Breast epithelium (tissue), 4 donors: Measurements from ENCODE around the gene KLRC4. TPM values are rescaled to one million over a fixed set of nuclear protein-coding genes. Genes with fewer than 3 reads are reported as not detected.
"Not testable (repeated sequence)": the region's sequence is repeated elsewhere in the genome, so short reads cannot be mapped to it uniquely, and the experiment has no call there.

Experiments used
- DNase-seq, 2 donors: peaks; one replicate each; pipeline ENCODE4 v3.0.0-alpha.2; 2019; ENCODE audit warnings: low spot score in 2 of 2
- H3K27ac ChIP-seq, 2 donors: fragments of 200-600 bp; sonication (generic) in 1 of 2; one replicate each; pipeline ENCODE4 v1.5.1; 2016 to 2019; ENCODE audit warnings: mild to moderate bottlenecking in 1 of 2
- H3K27me3 ChIP-seq, 2 donors: fragments of 200-600 bp; sonication (generic) in 1 of 2; one replicate each; pipeline versions ENCODE4 v1.5.1 to v1.6.0; 2017 to 2019; ENCODE audit warnings: control low read depth in 1 of 2, mild to moderate bottlenecking in 1 of 2
- H3K36me3 ChIP-seq: fragments of 200-600 bp; one replicate; pipeline ENCODE4 v1.5.1; 2019
- H3K4me1 ChIP-seq, 2 donors: fragments of 200-600 bp; sonication (generic); one replicate each; pipeline ENCODE4 v1.5.1; 2016 to 2019; ENCODE audit warnings: control low read depth in 1 of 2
- H3K4me3 ChIP-seq, 3 donors: fragments of 200-600 bp; sonication (generic); 1 replicate in 2 of 3; 2 replicates in 1 of 3; pipeline ENCODE4 v1.5.1; 2016 to 2019; ENCODE audit warnings: mild to moderate bottlenecking in 3 of 3, moderate library complexity in 2 of 3
- H3K9me3 ChIP-seq, 2 donors: fragments of 200-600 bp; sonication (generic) in 1 of 2; one replicate each; pipeline ENCODE4 v1.5.1; 2016 to 2019; ENCODE audit warnings: control low read depth in 1 of 2
- POLR2A ChIP-seq: fragments of 450-650 bp; IDR thresholded peaks from one replicate; pipeline ENCODE4 v1.6.1; 2016; ENCODE audit warnings: antibody characterized with exemption, mild to moderate bottlenecking, moderate library complexity
- POLR2AphosphoS5 ChIP-seq, 3 donors: sonication (generic); formaldehyde crosslinking; IDR thresholded peaks; one replicate each; pipeline ENCODE4 v1.6.1; 2017; ENCODE audit warnings: antibody characterized with exemption in 3 of 3
- intact Hi-C: fragments of 100-400 bp; cut with DNase I; formaldehyde crosslinking; loops from one replicate; pipeline ENCODE4 v1.15.1; 2023; ENCODE audit warnings: low total_unique reads
- total RNA-seq, 3 donors: library from RNA; depleted of rRNA; stranded (reverse); fragments of >200 nt; gene quantifications; one replicate each; pipeline ENCODE4 v1.1.0, GENCODE V29; 2016
- TF ChIP-seq, protein P1 (sequence below), 3 donors: fragments of 450-650 bp; IDR thresholded peaks; one replicate each; pipeline ENCODE4 v1.5.1; 2016 to 2017; ENCODE audit warnings: antibody characterized with exemption in 3 of 3, mild to moderate bottlenecking in 3 of 3, moderate library complexity in 3 of 3

The KLRC4 gene
- total RNA-seq, 3 donors from 2014 or later: 0.66 to 1.5 TPM; not detected in 1

DNA sequence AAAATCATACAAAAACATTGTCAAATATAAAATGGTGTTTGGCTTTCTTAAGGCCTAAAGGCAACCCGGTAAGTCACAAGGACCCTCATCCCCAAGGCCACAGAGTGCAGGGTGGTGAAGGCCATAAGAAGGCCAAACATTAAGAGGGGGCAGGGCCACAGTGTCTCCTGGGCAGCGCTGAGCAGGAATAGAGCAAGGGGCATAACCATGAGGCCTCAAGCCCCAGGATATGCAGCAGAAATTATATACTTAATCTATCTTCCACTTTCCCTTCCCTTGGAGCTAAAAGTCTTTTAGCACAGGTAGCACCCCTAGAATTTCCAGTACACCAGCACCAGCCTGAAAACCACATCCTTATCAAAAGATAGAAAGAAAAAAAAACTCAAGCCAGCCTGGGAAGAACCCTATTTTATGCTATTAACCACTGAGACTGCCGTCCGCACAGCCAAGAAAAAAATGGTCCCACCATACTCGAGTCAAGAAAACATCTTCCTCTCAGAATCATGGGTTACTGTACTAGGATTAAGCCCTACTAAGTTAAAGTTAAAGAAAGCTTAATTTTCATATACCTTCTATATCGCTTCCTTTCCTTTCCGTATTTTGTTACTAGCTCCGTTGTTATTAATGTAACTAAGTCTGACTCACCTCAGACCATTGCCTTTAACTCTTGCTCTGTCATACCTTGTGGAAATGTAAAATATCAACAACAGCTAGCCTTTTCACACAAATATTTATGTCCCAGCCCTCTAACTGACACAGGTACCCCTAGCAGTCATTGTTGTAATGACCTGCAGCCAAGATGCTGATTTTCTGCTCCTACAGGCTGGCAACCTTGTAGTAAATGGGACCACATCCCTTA lies 39.8 kb downstream of the KLRC4 start:
- H3K4me3 ChIP-seq: no peak overlapping the region
- DNase-seq: no peak
- no peaks in the 10 kb centered on the region for H3K36me3 ChIP-seq
- H3K27ac ChIP-seq: peak overlapping the region in 1 of 2 donors; percentile 10
- TF ChIP-seq POLR2A: no peak
- TF ChIP-seq POLR2AphosphoS5 (IDR thresholded peaks at IDR 0.05): no peak
- TF ChIP-seq, protein P1, sequence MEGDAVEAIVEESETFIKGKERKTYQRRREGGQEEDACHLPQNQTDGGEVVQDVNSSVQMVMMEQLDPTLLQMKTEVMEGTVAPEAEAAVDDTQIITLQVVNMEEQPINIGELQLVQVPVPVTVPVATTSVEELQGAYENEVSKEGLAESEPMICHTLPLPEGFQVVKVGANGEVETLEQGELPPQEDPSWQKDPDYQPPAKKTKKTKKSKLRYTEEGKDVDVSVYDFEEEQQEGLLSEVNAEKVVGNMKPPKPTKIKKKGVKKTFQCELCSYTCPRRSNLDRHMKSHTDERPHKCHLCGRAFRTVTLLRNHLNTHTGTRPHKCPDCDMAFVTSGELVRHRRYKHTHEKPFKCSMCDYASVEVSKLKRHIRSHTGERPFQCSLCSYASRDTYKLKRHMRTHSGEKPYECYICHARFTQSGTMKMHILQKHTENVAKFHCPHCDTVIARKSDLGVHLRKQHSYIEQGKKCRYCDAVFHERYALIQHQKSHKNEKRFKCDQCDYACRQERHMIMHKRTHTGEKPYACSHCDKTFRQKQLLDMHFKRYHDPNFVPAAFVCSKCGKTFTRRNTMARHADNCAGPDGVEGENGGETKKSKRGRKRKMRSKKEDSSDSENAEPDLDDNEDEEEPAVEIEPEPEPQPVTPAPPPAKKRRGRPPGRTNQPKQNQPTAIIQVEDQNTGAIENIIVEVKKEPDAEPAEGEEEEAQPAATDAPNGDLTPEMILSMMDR (IDR thresholded peaks at IDR 0.05): no peak
- intact Hi-C loops: no loop called here
- H3K27me3 ChIP-seq: no peaks in the 10 kb centered on the region
- H3K9me3 ChIP-seq: no peaks in the 10 kb centered on the region
- H3K4me1 ChIP-seq: peaks cover 0 to 6% of the 10 kb centered on the region in 2 donors

DNA sequence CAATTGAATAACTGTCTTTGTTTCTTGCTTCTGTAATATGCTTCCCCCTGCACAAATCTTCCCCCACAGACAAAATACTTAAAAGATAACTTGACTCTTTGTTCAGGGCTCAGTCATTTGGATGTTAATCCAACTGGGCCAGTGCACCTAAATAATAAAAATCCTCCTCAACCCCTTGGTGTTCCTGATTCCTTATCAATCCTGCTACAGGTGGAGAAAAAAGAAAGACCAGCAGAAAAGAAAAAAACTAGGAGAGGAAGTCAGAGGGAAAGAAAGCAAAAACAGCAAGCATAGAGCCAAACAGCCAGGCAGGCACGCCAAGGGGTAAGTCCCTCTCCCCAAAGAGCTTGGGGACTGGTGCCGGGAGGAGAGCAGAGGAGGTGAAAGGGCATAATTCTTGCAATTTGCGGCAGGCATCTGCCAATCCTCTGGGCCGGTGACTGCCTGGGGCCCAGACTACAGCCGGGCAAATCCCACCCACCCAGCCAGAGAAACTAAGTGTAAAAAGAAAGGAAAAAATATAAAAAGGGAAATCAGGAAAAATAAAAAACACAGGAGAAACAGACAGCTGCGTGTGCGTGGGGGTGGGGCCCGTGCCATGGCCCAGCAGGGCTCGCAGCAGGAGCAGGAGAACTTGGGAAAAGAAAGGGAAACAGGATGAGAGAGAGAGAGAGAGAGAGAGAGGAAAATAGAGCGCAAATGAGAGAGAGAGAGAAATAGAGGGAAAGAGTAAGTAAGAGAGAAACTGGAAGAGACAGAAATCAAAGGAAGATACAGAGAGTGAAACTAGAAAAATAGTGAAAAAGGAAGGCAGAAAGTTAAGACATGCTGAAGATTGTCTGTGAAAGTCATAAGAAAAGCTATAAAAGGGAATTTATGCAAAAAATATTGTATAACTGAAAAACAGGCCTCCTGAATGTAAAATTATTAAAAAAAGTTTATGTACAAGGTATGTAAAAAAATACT lies 41.1 kb downstream of the KLRC4 start:
- peaks cover 0 to 6% of the 10 kb centered on the region in 2 donors for H3K4me1 ChIP-seq
- intact Hi-C loops: no loop called here
- peak overlapping the region in 1 of 2 donors; percentile 69 for H3K27ac ChIP-seq
- H3K27me3 ChIP-seq: no peaks in the 10 kb centered on the region
- DNase-seq: no peak
- H3K9me3 ChIP-seq: no peaks in the 10 kb centered on the region
- no peaks in the 10 kb centered on the region for H3K36me3 ChIP-seq
- no peak for TF ChIP-seq POLR2A
- TF ChIP-seq, protein P1 (IDR thresholded peaks at IDR 0.05): no peak
- TF ChIP-seq POLR2AphosphoS5 (IDR thresholded peaks at IDR 0.05): no peak
- peak overlapping the region in 1 of 3 donors; percentile 15 for H3K4me3 ChIP-seq

DNA sequence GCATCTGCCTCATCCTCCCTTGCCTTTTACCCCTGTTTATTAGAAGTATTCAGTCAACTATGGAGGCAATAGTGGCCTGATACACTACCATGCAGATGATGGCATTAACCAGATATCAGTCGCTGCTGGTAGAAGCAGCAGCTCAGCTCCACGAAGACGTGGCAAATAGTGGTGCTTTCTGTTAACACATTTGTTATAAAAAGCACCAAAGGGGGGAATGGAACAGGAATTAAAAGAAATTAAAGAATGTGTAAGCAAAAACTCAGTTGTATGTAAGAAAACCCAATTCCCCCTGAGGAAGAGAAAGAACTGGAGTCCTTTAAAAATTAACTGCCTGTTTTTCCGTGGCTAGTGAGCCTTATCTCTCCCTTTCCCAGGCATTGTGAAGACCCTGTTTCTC lies 41.8 kb downstream of the KLRC4 start:
- H3K4me3 ChIP-seq, intact Hi-C loops, H3K4me1 ChIP-seq, H3K36me3 ChIP-seq, H3K9me3 ChIP-seq, H3K27me3 ChIP-seq, DNase-seq: not testable (repeated sequence)
- H3K27ac ChIP-seq: peak overlapping the region in 1 of 2 donors; percentile 36

DNA sequence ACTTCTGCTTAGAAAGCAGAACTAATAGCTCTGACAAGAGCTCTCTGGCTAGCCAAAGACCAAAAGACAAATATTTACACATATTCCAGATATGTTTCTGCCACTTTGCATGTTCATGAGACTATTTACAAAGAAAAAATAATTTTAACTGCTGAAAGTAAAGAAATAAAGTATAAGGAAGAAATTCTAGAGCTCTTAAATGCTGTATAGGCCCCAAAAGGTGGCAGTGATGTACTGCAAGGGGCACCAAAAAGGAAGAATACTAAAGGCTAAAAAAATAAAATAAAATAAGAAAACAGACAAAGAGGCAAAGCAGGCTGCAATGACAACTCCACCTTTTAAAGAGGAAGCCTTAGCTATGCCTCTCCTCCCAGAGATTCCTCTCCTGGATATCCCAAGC lies 42.7 kb downstream of the KLRC4 start:
- TF ChIP-seq POLR2A (no peak), POLR2AphosphoS5 (IDR thresholded peaks at IDR 0.05) (no peak)
- TF ChIP-seq, protein P1 (IDR thresholded peaks at IDR 0.05): peak in 2 of 3 donors; percentile 16 to 23
- DNase-seq: no peak
- no peaks in the 10 kb centered on the region for H3K27me3 ChIP-seq
- no peaks in the 10 kb centered on the region for H3K9me3 ChIP-seq
- H3K27ac ChIP-seq: peak overlapping the region; percentile 97
- H3K4me1 ChIP-seq: peaks cover 0 to 6% of the 10 kb centered on the region in 2 donors
- no peaks in the 10 kb centered on the region for H3K36me3 ChIP-seq
- intact Hi-C loops: no loop called here
- H3K4me3 ChIP-seq: no peak overlapping the region

DNA sequence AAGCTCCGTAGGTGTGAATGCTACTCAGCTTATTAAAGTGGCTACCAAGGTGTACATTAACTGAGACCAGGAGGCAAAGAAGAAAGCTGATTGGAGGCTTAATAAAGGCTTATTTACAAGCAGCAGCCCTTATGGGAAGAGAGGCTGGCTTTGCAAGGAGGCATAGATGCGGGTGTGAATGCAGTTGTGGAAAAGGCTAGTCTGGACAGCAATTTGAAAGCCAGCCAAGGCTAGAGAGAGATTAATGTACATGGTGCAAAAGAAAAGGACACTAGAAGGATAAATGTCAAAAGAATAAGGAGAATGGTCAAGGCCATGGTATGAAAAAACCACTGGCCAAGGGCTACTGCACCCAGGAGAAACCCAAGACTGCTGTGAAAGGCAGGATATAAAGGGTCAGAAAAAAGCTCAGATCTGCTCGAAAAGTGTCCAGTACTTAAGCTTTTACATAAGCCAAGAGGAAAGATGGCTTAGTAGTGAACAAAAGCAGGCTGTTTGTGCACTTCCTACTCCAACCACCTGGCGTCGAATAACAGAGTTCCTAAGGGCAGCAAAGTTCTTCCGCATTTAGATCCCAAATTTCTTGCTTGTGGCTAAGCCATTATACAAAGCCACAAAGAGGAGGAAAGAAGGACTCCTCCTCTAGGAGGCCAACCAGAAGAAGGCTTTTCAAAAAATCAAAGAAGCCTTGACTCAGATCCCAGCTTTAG lies 43.7 kb downstream of the KLRC4 start:
- Histone ChIP-seq H3K9me3 (no peaks in the 10 kb centered on the region), H3K4me1 (peaks cover 0 to 6% of the 10 kb centered on the region in 2 donors), H3K36me3 (no peaks in the 10 kb centered on the region), H3K27me3 (no peaks in the 10 kb centered on the region), H3K4me3 (peak overlapping the region; percentile 60 to 88 (median 68)), H3K27ac (peak overlapping the region; percentile 97)
- intact Hi-C loops: no loop called here
- DNase-seq: no peak
- TF ChIP-seq, protein P1 (IDR thresholded peaks at IDR 0.05): no peak
- TF ChIP-seq POLR2A (no peak), POLR2AphosphoS5 (IDR thresholded peaks at IDR 0.05) (no peak)
